OCI-LY3 (cell line): ENCODE results near the gene METTL17.
"Not testable (repeated sequence)": the region's sequence is repeated elsewhere in the genome, so short reads cannot be mapped to it uniquely, and the experiment has no call there.

ENCODE experiments used
- H2AFZ ChIP-seq: fragments of 200-600, 300-600 bp; shearing (Covaris generic); 2 replicates; pipeline ENCODE4 v1.6.0; 2014; ENCODE audit warnings: antibody characterized with exemption, low read depth, low read length
- H3K27ac ChIP-seq: fragments of 200-600, 300-600 bp; sonication (generic); 2 replicates; pipeline ENCODE4 v1.5.1; 2014; ENCODE audit warnings: mild to moderate bottlenecking, low read length, moderate library complexity, mixed read lengths
- H3K27me3 ChIP-seq: fragments of 200-600, 300-600 bp; sonication (generic); 2 replicates; pipeline ENCODE4 v1.6.1; 2014; ENCODE audit warnings: low read depth, low read length, mixed read lengths
- H3K36me3 ChIP-seq: fragments of 200-600, 300-600 bp; sonication (generic); replicated peaks from 2 replicates; pipeline ENCODE3; 2014; ENCODE audit warnings: low read depth, low read length, mixed read lengths
- H3K4me1 ChIP-seq: fragments of 300-600, 200-600 bp; sonication (generic); 2 replicates; pipeline ENCODE4 v1.6.1; 2014; ENCODE audit warnings: low read length, mixed read lengths
- H3K4me2 ChIP-seq: fragments of 200-600, 300-600 bp; sonication (generic); 2 replicates; pipeline ENCODE4 v1.6.1; 2014; ENCODE audit warnings: low read length, mixed read lengths
- H3K4me3 ChIP-seq: fragments of 300-600, 200-600 bp; sonication (generic); 2 replicates; pipeline ENCODE4 v1.5.1; 2014; ENCODE audit warnings: antibody characterized with exemption, mild to moderate bottlenecking, low read length, moderate library complexity
- H3K79me2 ChIP-seq: fragments of 300-600, 200-600 bp; shearing (Covaris generic); 2 replicates; pipeline ENCODE4 v1.6.1; 2014; ENCODE audit warnings: mild to moderate bottlenecking, low read length, mixed read lengths
- H3K9ac ChIP-seq: fragments of 300-600, 200-600 bp; shearing (Covaris generic); 2 replicates; pipeline ENCODE4 v1.6.0; 2014; ENCODE audit warnings: mild to moderate bottlenecking, low read length, moderate library complexity
- H3K9me3 ChIP-seq: fragments of 200-600, 300-600 bp; shearing (Covaris generic); 2 replicates; pipeline ENCODE4 v1.6.1; 2014; ENCODE audit warnings: low read length, mixed read lengths; ENCODE audit not compliant: insufficient read depth
- H4K20me1 ChIP-seq: fragments of 200-600, 300-600 bp; sonication (generic); 2 replicates; pipeline ENCODE4 v1.6.1; 2016; ENCODE audit warnings: low read length, mixed read lengths; ENCODE audit not compliant: insufficient read depth
- EZH2phosphoT487 ChIP-seq: fragments of 200-600 bp; shearing (Covaris generic); IDR thresholded peaks from 2 replicates; pipeline ENCODE4 v1.6.1; 2018; ENCODE audit warnings: antibody characterized with exemption, mixed run types, low read depth
- TF ChIP-seq, protein P1 (sequence below): fragments of 200-600, 300-600 bp; sonication (generic); IDR thresholded peaks from 2 replicates; pipeline ENCODE4 v1.5.1; 2014; ENCODE audit warnings: antibody characterized with exemption, low read length, low read depth

METTL17 gene, protein sequence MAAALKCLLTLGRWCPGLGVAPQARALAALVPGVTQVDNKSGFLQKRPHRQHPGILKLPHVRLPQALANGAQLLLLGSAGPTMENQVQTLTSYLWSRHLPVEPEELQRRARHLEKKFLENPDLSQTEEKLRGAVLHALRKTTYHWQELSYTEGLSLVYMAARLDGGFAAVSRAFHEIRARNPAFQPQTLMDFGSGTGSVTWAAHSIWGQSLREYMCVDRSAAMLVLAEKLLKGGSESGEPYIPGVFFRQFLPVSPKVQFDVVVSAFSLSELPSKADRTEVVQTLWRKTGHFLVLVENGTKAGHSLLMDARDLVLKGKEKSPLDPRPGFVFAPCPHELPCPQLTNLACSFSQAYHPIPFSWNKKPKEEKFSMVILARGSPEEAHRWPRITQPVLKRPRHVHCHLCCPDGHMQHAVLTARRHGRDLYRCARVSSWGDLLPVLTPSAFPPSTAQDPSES

DNA sequence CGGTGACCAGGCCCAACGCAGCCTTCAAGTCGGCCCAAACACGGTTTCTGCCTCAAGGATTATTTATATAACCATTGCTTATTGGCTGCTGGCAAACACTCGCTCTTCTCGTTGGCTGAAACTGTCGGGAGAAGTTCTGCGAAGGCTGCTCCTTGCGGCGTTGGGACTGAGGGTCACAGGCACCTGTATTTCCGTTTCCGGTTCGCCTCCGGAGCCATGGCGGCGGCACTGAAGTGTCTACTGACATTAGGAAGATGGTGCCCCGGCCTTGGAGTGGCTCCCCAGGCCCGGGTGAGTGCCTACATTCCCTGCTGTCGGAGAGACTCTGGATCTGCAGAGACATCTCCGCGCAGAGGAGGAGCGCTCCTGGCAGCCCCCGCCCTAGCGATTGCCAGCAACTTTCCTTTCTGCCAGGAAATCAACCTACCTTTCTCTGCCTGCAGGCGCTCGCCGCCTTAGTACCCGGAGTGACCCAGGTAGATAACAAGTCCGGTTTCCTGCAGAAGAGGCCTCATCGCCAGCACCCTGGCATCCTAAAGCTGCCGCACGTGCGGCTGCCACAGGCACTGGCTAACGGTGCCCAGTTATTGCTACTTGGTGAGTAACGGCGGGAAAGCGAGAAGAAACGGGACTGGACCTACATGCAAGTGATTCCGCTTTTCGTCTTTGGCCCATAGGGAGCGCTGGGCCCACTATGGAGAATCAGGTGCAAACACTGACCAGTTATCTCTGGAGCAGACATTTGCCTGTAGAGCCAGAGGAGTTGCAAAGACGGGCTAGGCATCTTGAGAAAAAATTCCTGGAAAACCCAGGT is at the start of gene METTL17:
TSS of gene METTL17 (plus strand) at position 194 of the 814 bp plus-strand sequence. CDS start at position 217, 23 bp downstream.
- H3K9me3 ChIP-seq = no peaks in the 10 kb centered on the region
- H3K9ac ChIP-seq = peak within 1 kb of the TSS; percentile 79
- peaks cover 13% of the 10 kb centered on the region for H3K4me1 ChIP-seq
- H3K4me3 ChIP-seq = peak within 1 kb of the TSS; percentile 93
- peak within 1 kb of the TSS; percentile 41; the same call in 1 of the 2 replicates for H2AFZ ChIP-seq
- TF ChIP-seq EZH2phosphoT487 = no peak
- TF ChIP-seq, protein P1, sequence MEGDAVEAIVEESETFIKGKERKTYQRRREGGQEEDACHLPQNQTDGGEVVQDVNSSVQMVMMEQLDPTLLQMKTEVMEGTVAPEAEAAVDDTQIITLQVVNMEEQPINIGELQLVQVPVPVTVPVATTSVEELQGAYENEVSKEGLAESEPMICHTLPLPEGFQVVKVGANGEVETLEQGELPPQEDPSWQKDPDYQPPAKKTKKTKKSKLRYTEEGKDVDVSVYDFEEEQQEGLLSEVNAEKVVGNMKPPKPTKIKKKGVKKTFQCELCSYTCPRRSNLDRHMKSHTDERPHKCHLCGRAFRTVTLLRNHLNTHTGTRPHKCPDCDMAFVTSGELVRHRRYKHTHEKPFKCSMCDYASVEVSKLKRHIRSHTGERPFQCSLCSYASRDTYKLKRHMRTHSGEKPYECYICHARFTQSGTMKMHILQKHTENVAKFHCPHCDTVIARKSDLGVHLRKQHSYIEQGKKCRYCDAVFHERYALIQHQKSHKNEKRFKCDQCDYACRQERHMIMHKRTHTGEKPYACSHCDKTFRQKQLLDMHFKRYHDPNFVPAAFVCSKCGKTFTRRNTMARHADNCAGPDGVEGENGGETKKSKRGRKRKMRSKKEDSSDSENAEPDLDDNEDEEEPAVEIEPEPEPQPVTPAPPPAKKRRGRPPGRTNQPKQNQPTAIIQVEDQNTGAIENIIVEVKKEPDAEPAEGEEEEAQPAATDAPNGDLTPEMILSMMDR = no peak
- no peaks in the 10 kb centered on the region for H4K20me1 ChIP-seq
- peaks cover 25% of the 10 kb centered on the region for H3K79me2 ChIP-seq
- H3K36me3 ChIP-seq = peaks cover 30% of the 10 kb centered on the region
- peak within 1 kb of the TSS; percentile 43 for H3K27ac ChIP-seq
- no peaks in the 10 kb centered on the region for H3K27me3 ChIP-seq
- peak within 1 kb of the TSS; percentile 94 for H3K4me2 ChIP-seq

DNA sequence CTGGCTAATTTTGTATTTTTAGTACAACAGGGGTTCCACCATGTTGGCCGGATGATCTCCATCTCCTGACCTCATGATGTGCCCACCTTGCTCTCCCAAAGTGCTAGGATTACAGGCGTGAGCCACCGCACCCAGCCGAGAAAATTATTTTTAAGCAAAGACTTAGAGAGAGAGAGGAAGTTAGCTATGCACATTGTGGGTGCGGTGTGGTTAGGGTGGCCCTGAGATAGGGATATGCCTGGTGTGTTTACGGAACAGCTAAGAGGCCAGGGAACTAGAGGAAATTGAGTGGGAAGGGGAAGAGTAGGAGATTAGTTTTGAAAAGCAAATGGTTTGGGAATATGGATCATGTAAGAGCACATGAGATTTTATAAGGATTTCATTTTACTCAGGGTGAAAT is 44.6 kb upstream of the METTL17 start:
- H3K79me2 ChIP-seq, H3K27ac ChIP-seq, H3K9ac ChIP-seq, H4K20me1 ChIP-seq, H3K4me1 ChIP-seq, H2AFZ ChIP-seq, H3K4me2 ChIP-seq, H3K9me3 ChIP-seq, H3K36me3 ChIP-seq, H3K4me3 ChIP-seq: not testable (repeated sequence)
- H3K27me3 ChIP-seq = peaks cover 12% of the 10 kb centered on the region; the same call in 1 of the 2 replicates

DNA sequence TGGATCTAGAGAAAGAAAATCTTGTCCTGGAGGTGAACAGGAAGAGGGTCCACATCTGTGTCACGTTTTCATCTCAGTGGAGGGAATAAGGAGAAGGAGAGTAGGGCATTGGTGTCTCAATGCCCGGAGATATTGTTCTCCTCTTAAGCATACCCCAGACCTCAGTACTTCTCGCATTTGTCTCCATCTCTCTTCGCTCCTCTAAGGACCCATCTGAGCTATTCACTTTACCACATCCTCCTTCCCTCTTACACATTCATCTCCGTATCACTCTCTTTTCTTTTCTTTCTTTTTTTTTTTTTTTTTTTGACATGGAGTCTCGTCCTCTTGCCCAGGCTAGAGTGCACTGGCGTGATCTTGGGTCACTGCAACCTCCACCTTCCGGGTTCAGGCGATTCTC is 43.1 kb upstream of the METTL17 start:
- peaks cover 12% of the 10 kb centered on the region; the same call in 1 of the 2 replicates for H3K27me3 ChIP-seq
- H3K4me1 ChIP-seq, H2AFZ ChIP-seq, H3K36me3 ChIP-seq, H3K27ac ChIP-seq, H3K9me3 ChIP-seq, H3K4me3 ChIP-seq, H3K79me2 ChIP-seq, H4K20me1 ChIP-seq, H3K4me2 ChIP-seq, H3K9ac ChIP-seq: not testable (repeated sequence)

DNA sequence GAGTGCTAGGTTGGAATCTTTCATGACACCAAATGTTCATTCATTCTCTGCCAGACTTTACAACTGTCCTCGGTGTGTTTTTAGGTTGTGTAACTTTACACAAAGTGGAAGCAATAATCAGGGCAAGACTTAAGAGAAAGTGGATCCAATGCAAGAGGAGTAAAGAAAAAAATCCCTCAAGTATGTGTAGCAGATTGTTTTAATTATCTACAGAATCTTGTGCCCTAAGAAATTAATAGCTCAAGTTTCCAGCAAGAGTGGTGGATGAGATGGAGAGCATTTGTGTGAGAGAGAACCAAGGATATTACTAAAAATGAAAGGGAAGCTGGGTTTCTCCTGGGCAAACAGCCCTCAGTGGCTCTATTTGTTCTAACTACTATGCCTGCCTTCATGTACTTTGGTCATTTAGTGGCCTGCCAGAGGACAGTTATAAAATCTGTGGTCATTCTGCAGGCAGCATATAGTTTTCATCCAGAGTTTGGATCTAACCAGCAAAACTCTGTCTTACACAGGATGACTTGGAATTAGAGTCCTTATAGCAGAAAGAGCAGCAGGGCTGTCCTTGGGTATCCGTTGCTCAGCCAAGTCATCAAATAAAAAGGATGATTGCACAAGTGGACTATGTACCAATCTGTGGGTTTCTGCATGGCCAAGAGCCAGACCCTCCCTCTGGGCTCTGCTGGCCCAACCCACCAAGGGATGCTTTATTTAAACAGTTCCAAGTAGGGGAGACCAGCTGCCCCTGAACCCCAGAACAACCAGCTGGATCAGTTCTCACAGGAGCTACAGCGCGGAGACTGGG is 34.8 kb upstream of the METTL17 start, which contains the start of gene RNASE2:
TSS of gene RNASE2 (plus strand) at position 752 of the 802 bp plus-strand sequence. CDS start 285 bp downstream, outside the sequence.
- not testable (repeated sequence) for H3K27ac ChIP-seq, H2AFZ ChIP-seq, H4K20me1 ChIP-seq, H3K4me1 ChIP-seq, H3K4me2 ChIP-seq, H3K9me3 ChIP-seq, H3K4me3 ChIP-seq, H3K79me2 ChIP-seq, H3K9ac ChIP-seq, H3K36me3 ChIP-seq
- peaks cover 10% of the 10 kb centered on the region; the same call in 1 of the 2 replicates for H3K27me3 ChIP-seq

DNA sequence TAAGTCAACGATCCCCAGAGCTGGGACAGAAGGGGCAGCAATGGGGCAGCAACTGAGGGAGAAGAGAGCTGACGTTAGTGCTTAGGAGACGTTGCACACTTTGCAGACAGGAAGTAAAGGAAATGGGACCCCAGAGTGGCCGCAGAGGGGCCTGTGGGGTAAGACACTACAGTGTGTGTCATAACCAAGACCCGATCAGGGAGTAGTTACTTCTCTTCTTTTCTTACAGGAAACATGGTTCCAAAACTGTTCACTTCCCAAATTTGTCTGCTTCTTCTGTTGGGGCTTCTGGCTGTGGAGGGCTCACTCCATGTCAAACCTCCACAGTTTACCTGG is 34.3 kb upstream of the METTL17 start:
- not testable (repeated sequence) for H3K4me2 ChIP-seq, H3K4me3 ChIP-seq, H4K20me1 ChIP-seq, H3K4me1 ChIP-seq, H3K9ac ChIP-seq, H3K79me2 ChIP-seq, H3K36me3 ChIP-seq, H2AFZ ChIP-seq, H3K27ac ChIP-seq, H3K9me3 ChIP-seq
- peaks cover 10% of the 10 kb centered on the region; the same call in 1 of the 2 replicates for H3K27me3 ChIP-seq
